ENCODE data around the gene LINGO1. TPM values are rescaled to one million over a fixed set of nuclear protein-coding genes. Genes with fewer than 3 reads are reported as not detected.

Gene LINGO1
- polyA plus RNA-seq, 2 of the 4 experiments (the other 2 are of a cell fraction), result 2.2 to 3.3 TPM

- Histone ChIP-seq H3K27ac (no peak overlapping the region), H3K4me1 (no peaks in the 10 kb centered on the region), H3K9me3 (no peaks in the 10 kb centered on the region), H3K4me2 (no peak overlapping the region), H3K4me3 (no peak overlapping the region)
- CTCF ChIA-PET, result interaction anchor here (1.2 to 3.8 kb wide), 4 partner anchors 9 to 36 kb away, joined by 3 to 16 read pairs (median 13); partner anchors contain the start of gene LINGO1
- 63% methylated on average over 4 of the region's 4 CpGs for WGBS (ENCODE audit: missing lambda C conversion rate)
- DNase-seq (ENCODE audit: low read depth in 1 of 2, low spot score in 1 of 2) (no peak), ATAC-seq (no peak), FAIRE-seq (no peak)
- TF ChIP-seq, protein P1, sequence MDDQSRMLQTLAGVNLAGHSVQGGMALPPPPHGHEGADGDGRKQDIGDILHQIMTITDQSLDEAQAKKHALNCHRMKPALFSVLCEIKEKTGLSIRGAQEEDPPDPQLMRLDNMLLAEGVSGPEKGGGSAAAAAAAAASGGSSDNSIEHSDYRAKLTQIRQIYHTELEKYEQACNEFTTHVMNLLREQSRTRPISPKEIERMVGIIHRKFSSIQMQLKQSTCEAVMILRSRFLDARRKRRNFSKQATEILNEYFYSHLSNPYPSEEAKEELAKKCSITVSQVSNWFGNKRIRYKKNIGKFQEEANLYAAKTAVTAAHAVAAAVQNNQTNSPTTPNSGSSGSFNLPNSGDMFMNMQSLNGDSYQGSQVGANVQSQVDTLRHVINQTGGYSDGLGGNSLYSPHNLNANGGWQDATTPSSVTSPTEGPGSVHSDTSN (IDR thresholded peaks at IDR 0.05), result no peak
- TF ChIP-seq NFE2L2 (conservative IDR thresholded peaks at IDR 0.05; ENCODE audit: low read length), result no peak
- TF ChIP-seq BCL3 (IDR thresholded peaks at IDR 0.05), result no peak
- TF ChIP-seq MAZ (IDR thresholded peaks at IDR 0.05; ENCODE audit: borderline replicate concordance, low read depth, low read length), result no peak
- no peak for TF ChIP-seq BHLHE40 (IDR thresholded peaks at IDR 0.05; ENCODE audit: low read depth, low read length)
- no peak for TF ChIP-seq TFCP2L1 (CRISPR knock-in tag; IDR thresholded peaks at IDR 0.05)
- POLR2A ChIA-PET, result no interaction called here
These were observed 37.2 kb upstream of the LINGO1 start for GRCh38 chr15:77669896-77670295.

DNA sequence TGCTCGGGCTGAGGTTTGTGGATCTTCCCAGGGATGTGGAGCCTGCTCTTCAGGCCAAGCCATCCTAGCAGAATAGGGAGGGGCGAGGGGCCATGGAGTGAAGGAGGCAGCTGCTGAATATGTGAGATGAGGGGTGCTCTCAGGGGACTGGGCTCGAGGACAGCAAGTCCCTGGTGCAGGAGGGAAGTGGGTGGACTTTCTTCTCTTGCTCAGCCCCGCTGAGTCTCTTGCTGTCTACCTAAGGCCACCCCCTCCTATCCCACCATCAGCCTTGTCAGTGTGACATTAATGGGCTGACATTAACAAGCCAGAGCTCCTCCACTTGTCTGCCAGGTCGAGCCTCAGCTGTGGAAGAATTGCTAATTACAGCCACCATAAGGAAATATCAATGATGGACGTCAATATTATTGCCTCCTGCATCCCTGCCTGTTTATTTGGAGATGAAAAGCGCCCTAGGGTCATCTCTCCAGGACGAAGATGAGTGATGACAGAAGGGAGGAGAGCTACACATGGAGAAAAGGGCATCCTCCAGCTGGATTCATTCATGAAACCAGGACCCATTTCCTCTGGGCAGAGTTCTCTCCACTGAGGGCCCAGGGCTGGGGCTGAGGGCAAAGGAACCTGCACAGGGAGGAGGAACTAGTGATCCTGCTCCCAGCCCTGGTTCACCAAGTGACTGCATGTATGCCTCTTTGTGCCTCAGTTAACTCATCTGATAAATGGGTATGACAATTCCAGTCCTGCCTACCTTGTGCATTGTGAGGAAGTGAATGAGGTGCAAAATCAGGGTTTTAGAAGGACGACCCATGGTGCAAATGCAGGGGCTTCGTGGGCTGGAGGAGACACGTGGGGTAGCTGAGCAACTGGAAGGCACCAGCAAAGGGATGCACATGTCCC lies 34.9 kb upstream of the LINGO1 start:
- Histone ChIP-seq H3K4me3 (no peak overlapping the region), H3K9me3 (no peaks in the 10 kb centered on the region), H3K27ac (no peak overlapping the region), H3K4me1 (no peaks in the 10 kb centered on the region), H3K4me2 (no peak overlapping the region)
- CTCF ChIA-PET, result interaction anchor here (1.0 to 18.7 kb wide), 2 partner anchors 31 to 154 kb away, joined by 4 to 181 read pairs; partner anchors contain the start of gene LINGO1
- TF ChIP-seq E2F6 (IDR thresholded peaks at IDR 0.05; ENCODE audit: borderline replicate concordance, low read depth), result no peak
- no peak for TF ChIP-seq USF2 (IDR thresholded peaks at IDR 0.05)
- no peak for TF ChIP-seq ELK1 (IDR thresholded peaks at IDR 0.05; ENCODE audit: low read depth, low read length)
- TF ChIP-seq NR3C1 (IDR thresholded peaks at IDR 0.05), result no peak
- no peak for TF ChIP-seq BHLHE40 (IDR thresholded peaks at IDR 0.05; ENCODE audit: low read depth, low read length)
- no peak for TF ChIP-seq ZSCAN20 (CRISPR knock-in tag; IDR thresholded peaks at IDR 0.05)
- TF ChIP-seq HES2 (IDR thresholded peaks at IDR 0.05), result no peak
- ATAC-seq (no peak), DNase-seq (ENCODE audit: low read depth in 1 of 2, low spot score in 1 of 2) (no peak), FAIRE-seq (no peak)
- POLR2A ChIA-PET, result no interaction called here
- WGBS (ENCODE audit: missing lambda C conversion rate), result 10% methylated on average over 11 of the region's 11 CpGs

- 38% methylated on average over 5 of the region's 5 CpGs for WGBS (ENCODE audit: missing lambda C conversion rate)
- no peaks in the 10 kb centered on the region for H3K9me3 ChIP-seq
- H3K27ac ChIP-seq, result no peak overlapping the region
- TF ChIP-seq, protein P2, sequence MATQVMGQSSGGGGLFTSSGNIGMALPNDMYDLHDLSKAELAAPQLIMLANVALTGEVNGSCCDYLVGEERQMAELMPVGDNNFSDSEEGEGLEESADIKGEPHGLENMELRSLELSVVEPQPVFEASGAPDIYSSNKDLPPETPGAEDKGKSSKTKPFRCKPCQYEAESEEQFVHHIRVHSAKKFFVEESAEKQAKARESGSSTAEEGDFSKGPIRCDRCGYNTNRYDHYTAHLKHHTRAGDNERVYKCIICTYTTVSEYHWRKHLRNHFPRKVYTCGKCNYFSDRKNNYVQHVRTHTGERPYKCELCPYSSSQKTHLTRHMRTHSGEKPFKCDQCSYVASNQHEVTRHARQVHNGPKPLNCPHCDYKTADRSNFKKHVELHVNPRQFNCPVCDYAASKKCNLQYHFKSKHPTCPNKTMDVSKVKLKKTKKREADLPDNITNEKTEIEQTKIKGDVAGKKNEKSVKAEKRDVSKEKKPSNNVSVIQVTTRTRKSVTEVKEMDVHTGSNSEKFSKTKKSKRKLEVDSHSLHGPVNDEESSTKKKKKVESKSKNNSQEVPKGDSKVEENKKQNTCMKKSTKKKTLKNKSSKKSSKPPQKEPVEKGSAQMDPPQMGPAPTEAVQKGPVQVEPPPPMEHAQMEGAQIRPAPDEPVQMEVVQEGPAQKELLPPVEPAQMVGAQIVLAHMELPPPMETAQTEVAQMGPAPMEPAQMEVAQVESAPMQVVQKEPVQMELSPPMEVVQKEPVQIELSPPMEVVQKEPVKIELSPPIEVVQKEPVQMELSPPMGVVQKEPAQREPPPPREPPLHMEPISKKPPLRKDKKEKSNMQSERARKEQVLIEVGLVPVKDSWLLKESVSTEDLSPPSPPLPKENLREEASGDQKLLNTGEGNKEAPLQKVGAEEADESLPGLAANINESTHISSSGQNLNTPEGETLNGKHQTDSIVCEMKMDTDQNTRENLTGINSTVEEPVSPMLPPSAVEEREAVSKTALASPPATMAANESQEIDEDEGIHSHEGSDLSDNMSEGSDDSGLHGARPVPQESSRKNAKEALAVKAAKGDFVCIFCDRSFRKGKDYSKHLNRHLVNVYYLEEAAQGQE (IDR thresholded peaks at IDR 0.05), result no peak
- TF ChIP-seq RNF2 (IDR thresholded peaks at IDR 0.05; ENCODE audit: borderline replicate concordance, low read depth) (no peak), ATOH8 (CRISPR knock-in tag; IDR thresholded peaks at IDR 0.05; ENCODE audit: low read depth) (no peak), NR3C1 (IDR thresholded peaks at IDR 0.05) (no peak), RARB (CRISPR knock-in tag; IDR thresholded peaks at IDR 0.05) (no peak), CBX8 (IDR thresholded peaks at IDR 0.05) (no peak)
- no peak for DNase-seq (ENCODE audit: low read depth in 1 of 2, low spot score in 1 of 2)
- ATAC-seq, result 0 out of 6 replicates have a peak, but pooled peaks of 1 of the 2 experiments have one; percentile 11
- no peaks in the 10 kb centered on the region for H3K4me1 ChIP-seq
- CTCF ChIA-PET, result interaction anchor here (1.0 to 18.7 kb wide), 3 partner anchors 10 to 155 kb away, joined by 4 to 181 read pairs (median 4); partner anchors contain the start of gene LINGO1
- FAIRE-seq, result no peak
- H3K4me3 ChIP-seq, result no peak overlapping the region
- POLR2A ChIA-PET, result no interaction called here
- no peak overlapping the region for H3K4me2 ChIP-seq
These were observed 33.6 kb upstream of the LINGO1 start for GRCh38 chr15:77666296-77666660.
